Prostate gland (tissue), 2 donors: ENCODE measurements around the gene CSF1R. TPM values are rescaled to one million over a fixed set of nuclear protein-coding genes. Genes with fewer than 3 reads are reported as not detected.

Experiments used
- DNase-seq: peaks from one replicate; pipeline ENCODE4 v3.0.0-alpha.2; 2019; ENCODE audit warnings: low spot score
- H3K27ac ChIP-seq, 2 donors: fragments of 200-600 bp; sonication (generic); 2 replicates each; pipeline ENCODE4 v1.5.1; 2017 to 2019
- H3K27me3 ChIP-seq: fragments of 200-600 bp; sonication (generic); replicated peaks from 2 replicates; pipeline ENCODE4 v1.5.1; 2019; ENCODE audit not compliant: insufficient read depth
- H3K36me3 ChIP-seq, 2 donors: fragments of 200-600 bp; sonication (generic); 1 replicate in 1 of 2; 2 replicates in 1 of 2; pipeline versions ENCODE4 v1.5.1 to v1.8.1; 2017 to 2019
- H3K4me1 ChIP-seq: fragments of 200-600 bp; sonication (generic); replicated peaks from 2 replicates; pipeline ENCODE4 v1.5.1; 2019
- H3K4me3 ChIP-seq, 2 donors: fragments of 200-600 bp; sonication (generic); 2 replicates each; pipeline ENCODE4 v1.5.1; 2017 to 2019
- H3K9me3 ChIP-seq: fragments of 200-600 bp; sonication (generic); 2 replicates; pipeline ENCODE4 v1.5.1; 2017
- POLR2A ChIP-seq: fragments of 450-650 bp; IDR thresholded peaks from one replicate; pipeline ENCODE4 v1.6.1; 2016; ENCODE audit warnings: antibody characterized with exemption, mild to moderate bottlenecking
- POLR2AphosphoS5 ChIP-seq: sonication (generic); formaldehyde crosslinking; IDR thresholded peaks from one replicate; pipeline ENCODE4 v1.6.1; 2017; ENCODE audit warnings: antibody characterized with exemption
- WGBS: methylation state at CpG from one replicate; pipeline ENCODE4 v1.1.5; 2018; 5-methylcytosine and 5-hydroxymethylcytosine counted together
- intact Hi-C: fragments of 100-400 bp; cut with DNase I; formaldehyde crosslinking; loops from one replicate; pipeline ENCODE4 v1.14.2; 2022
- total RNA-seq, 2 donors: library from RNA; depleted of rRNA; stranded (reverse); fragments of >200 nt; gene quantifications; one replicate each; pipeline ENCODE4 v1.1.0, GENCODE V29; 2016
- TF ChIP-seq, protein P1 (sequence below), 4 experiments: fragments of 200-600 bp in 2 of 4; fragments of 450-650 bp in 2 of 4; sonication (generic) in 2 of 4; IDR thresholded peaks; 1 replicate in 3 of 4; 2 replicates in 1 of 4; pipeline ENCODE4 v1.5.1; 2016 to 2019; ENCODE audit warnings: antibody characterized with exemption in 4 of 4, mild to moderate bottlenecking in 2 of 4, moderate library complexity in 2 of 4

CSF1R gene
- total RNA-seq: 10 to 100 TPM; 11.0 to 36.4 TPM

DNA sequence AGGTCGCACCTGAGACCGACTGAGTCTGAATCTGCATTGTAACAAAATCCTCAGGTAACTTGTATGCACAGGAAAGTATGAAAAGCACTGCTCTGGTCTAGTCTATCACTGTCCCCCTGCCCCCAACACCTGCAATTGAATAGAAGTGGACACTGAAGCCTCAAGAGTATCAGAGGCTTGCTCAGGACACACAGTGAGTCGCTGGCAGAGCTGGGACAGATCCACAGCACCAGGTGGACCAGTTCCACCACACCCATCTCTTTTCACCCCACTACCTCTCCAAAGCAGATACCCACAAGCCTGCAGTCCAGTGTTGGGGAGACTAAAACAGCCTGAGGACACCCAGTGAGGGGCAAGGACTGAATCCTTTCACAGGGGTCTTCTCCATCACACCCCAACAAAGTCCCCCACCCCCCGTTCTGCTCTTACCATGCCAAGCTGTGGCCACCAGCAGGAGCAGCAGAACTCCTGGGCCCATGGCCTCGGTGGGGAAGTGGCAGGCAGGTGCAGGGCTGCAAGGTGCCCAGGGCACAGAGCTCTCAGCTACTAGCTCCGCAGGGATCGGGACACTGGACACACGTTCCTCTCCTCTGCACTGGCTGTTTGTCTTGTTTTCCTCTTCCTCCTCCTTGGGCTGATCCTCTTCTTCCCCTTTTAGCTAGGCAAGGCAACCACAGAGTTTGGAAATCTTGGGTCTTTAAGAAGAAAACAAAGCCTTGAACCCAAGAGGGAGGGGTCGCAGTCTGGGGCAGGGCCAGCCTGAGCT is at the start of gene CSF1R:
Gene CSF1R, minus strand, starts transcription at position 605 of the 766 bp plus-strand sequence. Its CDS starts 127 bp downstream, at position 478.
- no peaks in the 10 kb centered on the region for H3K36me3 ChIP-seq
- H3K9me3 ChIP-seq: no peaks in the 10 kb centered on the region
- 88% methylated on average over 9 of the region's 9 CpGs for WGBS
- DNase-seq: no peak
- intact Hi-C loops: no loop called here
- no peak within 1 kb of the TSS for H3K27ac ChIP-seq
- H3K4me1 ChIP-seq: no peaks in the 10 kb centered on the region
- no peak within 1 kb of the TSS for H3K4me3 ChIP-seq
- H3K27me3 ChIP-seq: no peaks in the 10 kb centered on the region
- no peak for TF ChIP-seq POLR2AphosphoS5
- TF ChIP-seq, protein P1, sequence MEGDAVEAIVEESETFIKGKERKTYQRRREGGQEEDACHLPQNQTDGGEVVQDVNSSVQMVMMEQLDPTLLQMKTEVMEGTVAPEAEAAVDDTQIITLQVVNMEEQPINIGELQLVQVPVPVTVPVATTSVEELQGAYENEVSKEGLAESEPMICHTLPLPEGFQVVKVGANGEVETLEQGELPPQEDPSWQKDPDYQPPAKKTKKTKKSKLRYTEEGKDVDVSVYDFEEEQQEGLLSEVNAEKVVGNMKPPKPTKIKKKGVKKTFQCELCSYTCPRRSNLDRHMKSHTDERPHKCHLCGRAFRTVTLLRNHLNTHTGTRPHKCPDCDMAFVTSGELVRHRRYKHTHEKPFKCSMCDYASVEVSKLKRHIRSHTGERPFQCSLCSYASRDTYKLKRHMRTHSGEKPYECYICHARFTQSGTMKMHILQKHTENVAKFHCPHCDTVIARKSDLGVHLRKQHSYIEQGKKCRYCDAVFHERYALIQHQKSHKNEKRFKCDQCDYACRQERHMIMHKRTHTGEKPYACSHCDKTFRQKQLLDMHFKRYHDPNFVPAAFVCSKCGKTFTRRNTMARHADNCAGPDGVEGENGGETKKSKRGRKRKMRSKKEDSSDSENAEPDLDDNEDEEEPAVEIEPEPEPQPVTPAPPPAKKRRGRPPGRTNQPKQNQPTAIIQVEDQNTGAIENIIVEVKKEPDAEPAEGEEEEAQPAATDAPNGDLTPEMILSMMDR (IDR thresholded peaks at IDR 0.05): no peak
- TF ChIP-seq POLR2A: no peak

DNA sequence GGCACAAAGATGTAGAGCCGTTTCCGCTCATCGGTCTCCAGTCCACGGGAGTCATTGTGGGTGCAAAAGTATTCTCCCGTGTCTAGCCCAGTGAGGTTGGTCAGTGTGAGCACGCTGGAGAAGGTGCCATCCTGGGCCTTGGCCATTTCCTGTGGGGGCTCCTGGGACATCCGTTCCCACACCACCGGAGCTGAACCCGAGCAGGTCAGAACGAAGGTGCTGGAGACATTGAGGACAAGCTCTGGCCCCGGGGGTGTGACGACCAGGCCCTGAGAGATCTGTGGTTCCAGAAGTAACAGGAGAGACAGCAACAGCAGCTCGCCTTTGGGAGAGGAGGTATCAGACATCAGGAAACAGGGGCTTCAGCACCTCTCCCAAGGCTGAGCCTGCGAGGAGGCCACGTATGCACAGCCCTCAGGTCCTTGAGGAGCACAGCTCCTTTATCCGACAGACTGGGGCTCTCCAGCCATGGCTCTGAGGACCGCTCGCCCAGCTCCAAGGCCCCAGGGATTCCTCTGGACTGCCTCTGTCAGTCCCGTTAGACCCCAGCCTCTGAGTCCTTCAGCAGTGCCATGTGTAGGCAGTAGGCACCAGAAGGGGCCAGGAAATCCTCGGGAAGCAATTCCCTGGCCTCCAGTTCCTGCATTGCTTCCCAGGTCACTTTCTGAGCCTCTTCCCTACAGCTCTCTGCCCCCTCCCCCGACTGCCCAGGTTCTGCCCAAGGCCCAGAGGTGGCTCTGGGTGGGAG is 49.4 kb upstream of the CSF1R start:
- H3K27ac ChIP-seq: peak overlapping the region; percentile 74 to 78
- DNase-seq: no peak
- WGBS: 81% methylated on average over 20 of the region's 21 CpGs

DNA sequence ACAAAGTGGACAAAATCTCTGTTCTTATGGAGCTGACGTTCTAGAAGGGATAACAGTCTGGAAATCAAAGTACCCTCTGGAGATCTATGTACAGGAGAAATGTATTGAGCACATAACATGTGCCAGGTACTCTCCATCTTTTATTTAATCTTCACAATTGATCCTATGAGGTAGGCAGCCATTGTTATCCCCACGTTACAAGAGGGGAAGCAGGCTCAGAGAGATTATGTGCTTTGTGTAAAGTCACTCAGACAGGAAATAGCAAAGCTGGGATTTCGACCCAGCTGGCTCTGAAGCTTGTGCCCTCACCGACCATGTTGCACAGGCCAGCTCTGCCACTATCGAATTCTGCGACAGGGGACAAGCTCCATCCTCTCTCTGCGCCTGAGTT is 47.8 kb upstream of the CSF1R start:
- no peaks in the 10 kb centered on the region for H3K27me3 ChIP-seq
- H3K36me3 ChIP-seq: no peaks in the 10 kb centered on the region
- intact Hi-C loops: loop anchor here (10.0 kb wide), 1 partner anchor 129 kb away; the partner anchor contains the start of genes HMGXB3 and TIGD6
- H3K9me3 ChIP-seq: no peaks in the 10 kb centered on the region
- H3K27ac ChIP-seq: no peak overlapping the region
- DNase-seq: no peak
- no peak overlapping the region for H3K4me3 ChIP-seq
- H3K4me1 ChIP-seq: peaks cover 23% of the 10 kb centered on the region
- no peak for TF ChIP-seq POLR2AphosphoS5
- TF ChIP-seq, protein P1 (IDR thresholded peaks at IDR 0.05): no peak
- TF ChIP-seq POLR2A: no peak
- WGBS: 64% methylated on average over 7 of the region's 7 CpGs

More for the DNA sequence above, 49.4 kb upstream of the CSF1R start:
- no peaks in the 10 kb centered on the region for H3K36me3 ChIP-seq
- H3K9me3 ChIP-seq: no peaks in the 10 kb centered on the region
- TF ChIP-seq POLR2A: no peak
- no peak for TF ChIP-seq POLR2AphosphoS5
- TF ChIP-seq, protein P1 (IDR thresholded peaks at IDR 0.05): no peak
- peaks cover 23% of the 10 kb centered on the region for H3K4me1 ChIP-seq
- H3K27me3 ChIP-seq: no peaks in the 10 kb centered on the region
- intact Hi-C loops: loop anchor here (10.0 kb wide), 1 partner anchor 131 kb away; the partner anchor contains the start of genes HMGXB3 and TIGD6
- H3K4me3 ChIP-seq: no peak overlapping the region

DNA sequence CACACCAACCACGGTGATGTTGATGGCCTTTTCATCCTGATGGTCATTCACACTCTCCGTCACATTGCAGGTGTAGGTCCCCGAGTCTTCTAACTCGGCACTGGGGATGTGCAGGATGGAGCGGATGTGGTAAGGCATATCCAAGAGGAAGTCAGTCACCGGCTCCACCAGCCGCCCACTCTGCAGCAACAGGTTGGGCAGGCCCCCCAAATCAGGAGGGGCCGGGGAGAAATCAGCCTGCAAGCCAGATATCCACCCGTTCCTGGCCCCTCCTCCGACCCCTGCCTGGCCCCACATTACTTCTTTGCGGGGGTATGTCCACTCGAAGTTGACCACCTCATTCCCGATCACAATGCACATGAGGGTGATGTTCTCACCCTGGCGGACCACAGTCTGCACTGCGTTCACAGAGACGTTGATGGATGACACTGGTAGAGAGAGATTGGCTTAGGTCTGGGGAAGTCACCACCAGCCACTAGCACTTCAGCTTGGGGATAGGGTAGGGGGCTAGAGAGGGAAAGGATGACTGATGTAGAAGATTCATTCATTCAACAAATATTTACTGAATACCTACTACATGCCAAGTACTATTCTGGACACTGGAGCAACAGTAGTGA is 47.3 kb upstream of the CSF1R start:
- no peaks in the 10 kb centered on the region for H3K27me3 ChIP-seq
- peaks cover 18% of the 10 kb centered on the region for H3K4me1 ChIP-seq
- no peak for TF ChIP-seq POLR2A
- TF ChIP-seq, protein P1 (IDR thresholded peaks at IDR 0.05): no peak
- no peak for TF ChIP-seq POLR2AphosphoS5
- DNase-seq: no peak
- intact Hi-C loops: loop anchor here (10.0 kb wide), 1 partner anchor 129 kb away; the partner anchor contains the start of genes HMGXB3 and TIGD6
- WGBS: 67% methylated on average over 12 of the region's 16 CpGs
- no peaks in the 10 kb centered on the region for H3K9me3 ChIP-seq
- no peaks in the 10 kb centered on the region for H3K36me3 ChIP-seq
- no peak overlapping the region for H3K27ac ChIP-seq
- no peak overlapping the region for H3K4me3 ChIP-seq
